ENCODE data around the gene TSPAN11. TPM values are rescaled to one million over a fixed set of nuclear protein-coding genes. Genes with fewer than 3 reads are reported as not detected.

The TSPAN11 gene
- total and polyA plus RNA-seq, 2 donors (not counting 3 experiments of a cell fraction or from before 2014, with no cell fraction given): 2.1 to 3.9 TPM

GRCh38 chr12:31004666-31005065, 78.1 kb downstream of the TSPAN11 start:
- no TSS peak for BruUV-seq (replicated peaks)
- no peaks in the 10 kb centered on the region for H3K9me1 ChIP-seq (replicated peaks; ENCODE audit: control insufficient read depth, extremely low read depth, insufficient read depth, low read length)
- TF ChIP-seq EZH2 (IDR thresholded peaks at IDR 0.05; ENCODE audit: borderline replicate concordance, low read depth, low read length, severe bottlenecking): no peak
- no peak for TF ChIP-seq FOS (IDR thresholded peaks at IDR 0.05; ENCODE audit: borderline replicate concordance, insufficient read depth, low read length)
- TF ChIP-seq POLR2AphosphoS5 (IDR thresholded peaks at IDR 0.05; ENCODE audit: insufficient read depth, low read depth, low read length): no peak
- no peak for TF ChIP-seq POLR2A (IDR thresholded peaks at IDR 0.05; ENCODE audit: low read depth, low read length)
- no peak for TF ChIP-seq JUN (IDR thresholded peaks at IDR 0.05; ENCODE audit: borderline replicate concordance, insufficient read depth, insufficient read length, low read depth)
- TF ChIP-seq CTCF (IDR thresholded peaks at IDR 0.05; ENCODE audit: extremely low read depth in 1 of 2, insufficient read depth in 1 of 2, low read depth in 1 of 2, low read length in 2 of 2): no peak
- no peak for TF ChIP-seq GATA2 (IDR thresholded peaks at IDR 0.05; ENCODE audit: insufficient read depth, insufficient read length, low read depth, low read length)
- no peak for TF ChIP-seq MAX (IDR thresholded peaks at IDR 0.05; ENCODE audit: insufficient read depth, insufficient read length)
- no peak for TF ChIP-seq MYC (IDR thresholded peaks at IDR 0.05; ENCODE audit: low read depth, low read length)
- H3K4me3 ChIP-seq (replicated peaks in 1 of 3; ENCODE audit: insufficient read depth in 1 of 3, low read depth in 1 of 3, low read length in 3 of 3): no peak overlapping the region
- H3K9ac ChIP-seq (replicated peaks; ENCODE audit: extremely low read depth, insufficient read depth, low read length): no peak overlapping the region
- no peak overlapping the region for H3K27ac ChIP-seq (ENCODE audit: insufficient read depth, low read depth, low read length)
- intact Hi-C loops (cut with micrococcal nuclease) (no loop called here), dilution Hi-C loops (cut with MboI; ENCODE audit: extremely low pct_ligation_motif_present, low sequenced_read_pairs) (no loop called here)
- FAIRE-seq (no peak), DNase-seq (ENCODE audit: low read depth, low spot score) (no peak)
- H2AFZ ChIP-seq (ENCODE audit: low read depth, low read length): no peak overlapping the region
- H3K27me3 ChIP-seq (ENCODE audit: control insufficient read depth in 2 of 2, insufficient read depth in 2 of 2, low read length in 2 of 2): no peaks in the 10 kb centered on the region
- ChIA-PET CTCF (no interaction called here), POLR2A (no interaction called here)
- H3K36me3 ChIP-seq (ENCODE audit: control insufficient read depth in 2 of 2, extremely low read depth in 1 of 2, insufficient read depth in 2 of 2, low read length in 2 of 2): no peaks in the 10 kb centered on the region
- peaks cover 12% of the 10 kb centered on the region for H3K4me1 ChIP-seq (ENCODE audit: control insufficient read depth, extremely low read depth, insufficient read depth, low read length)
- H3K9me3 ChIP-seq (replicated peaks; ENCODE audit: control insufficient read depth, insufficient read depth, low read length): no peaks in the 10 kb centered on the region
- H3K4me2 ChIP-seq (ENCODE audit: insufficient read depth, low read length): no peak overlapping the region
- H4K20me1 ChIP-seq (replicated peaks; ENCODE audit: control insufficient read depth, extremely low read depth, insufficient read depth, low read length): no peaks in the 10 kb centered on the region
- H3K79me2 ChIP-seq (ENCODE audit: control insufficient read depth, insufficient read depth, low read length): no peaks in the 10 kb centered on the region
